WTC11 (cell line): ENCODE results near the gene ZNF366. TPM values are rescaled to one million over a fixed set of nuclear protein-coding genes. Genes with fewer than 3 reads are reported as not detected.

Source experiments
- ATAC-seq: fragments of 200-7000 bp; cut with Tn5 transposase; 2 replicates; pipeline ENCODE4 v1.10.0; 2021; ENCODE audit warnings: mild to moderate bottlenecking, moderate library complexity
- CTCF ChIA-PET: fragments of 300-600 bp; sonication (Branson Sonifier 250); formaldehyde crosslinking; loops from one replicate; lab custom pipeline; 2021; ENCODE audit warnings: antibody characterized with exemption; lab: Charles Lee
- POLR2A ChIA-PET: fragments of 350-600 bp; sonication (Branson Sonifier 250); formaldehyde crosslinking; loops from one replicate; lab custom pipeline; 2021; ENCODE audit warnings: antibody characterized with exemption; lab: Charles Lee
- DNase-seq: peaks from one replicate; pipeline ENCODE4 v3.0.0; 2021; ENCODE audit warnings: low spot score
- H3K27ac Mint-ChIP-seq: 2 replicates; pipeline ENCODE4 v1.8.0; 2021; ENCODE audit warnings: mixed read lengths
- H3K27me3 Mint-ChIP-seq: 2 replicates; pipeline ENCODE4 v1.8.0; 2021; ENCODE audit warnings: low read depth, mild to moderate bottlenecking, moderate library complexity, mixed read lengths
- H3K36me3 Mint-ChIP-seq: 2 replicates; pipeline ENCODE4 v1.8.0; 2021; ENCODE audit warnings: mixed read lengths
- H3K4me1 Mint-ChIP-seq: 2 replicates; pipeline ENCODE4 v1.8.0; 2022; ENCODE audit warnings: mixed read lengths
- H3K4me3 Mint-ChIP-seq: 2 replicates; pipeline ENCODE4 v1.8.0; 2021; ENCODE audit warnings: mild to moderate bottlenecking, moderate library complexity, mixed read lengths
- H3K9me3 Mint-ChIP-seq: 2 replicates; pipeline ENCODE4 v1.8.0; 2021; ENCODE audit warnings: mixed read lengths
- ARID4B ChIP-seq: sonication (generic); formaldehyde crosslinking; IDR thresholded peaks from 2 replicates; pipeline ENCODE4 v1.8.0; 2023; ENCODE audit warnings: missing genetic modification reagents, mild to moderate bottlenecking, borderline replicate concordance
- CBFB ChIP-seq: sonication (generic); formaldehyde crosslinking; IDR thresholded peaks from 2 replicates; pipeline ENCODE4 v1.8.1; 2022; ENCODE audit warnings: mild to moderate bottlenecking, low read depth, missing genetic modification reagents
- CREM ChIP-seq: sonication (generic); formaldehyde crosslinking; IDR thresholded peaks from 2 replicates; pipeline ENCODE4 v1.8.1; 2022; ENCODE audit warnings: mild to moderate bottlenecking, missing genetic modification reagents, moderate library complexity
- IRF2 ChIP-seq: sonication (generic); formaldehyde crosslinking; IDR thresholded peaks from 2 replicates; pipeline ENCODE4 v1.8.0; 2022; ENCODE audit warnings: low read depth, missing genetic modification reagents, borderline replicate concordance
- JAZF1 ChIP-seq: fragments of 250-450 bp; sonication (Bioruptor Pico); IDR thresholded peaks from 2 replicates; pipeline ENCODE4 v1.9.0; 2021; ENCODE audit warnings: moderate library complexity, mild to moderate bottlenecking, inconsistent platforms
- JUN ChIP-seq: sonication (generic); formaldehyde crosslinking; IDR thresholded peaks from 2 replicates; pipeline ENCODE4 v1.8.0; 2023; ENCODE audit warnings: mild to moderate bottlenecking, missing genetic modification reagents
- NFATC4 ChIP-seq: fragments of 250-450 bp; sonication (Bioruptor Pico); IDR thresholded peaks from 2 replicates; pipeline ENCODE4 v1.9.0; 2021; ENCODE audit warnings: mild to moderate bottlenecking
- RORB ChIP-seq: fragments of 250-450 bp; sonication (Bioruptor Pico); IDR thresholded peaks from 2 replicates; pipeline ENCODE4 v1.9.0; 2021; ENCODE audit warnings: mild to moderate bottlenecking
- SOX15 ChIP-seq: fragments of 250-450 bp; sonication (Bioruptor Pico); IDR thresholded peaks from 2 replicates; pipeline ENCODE4 v1.9.0; 2021; ENCODE audit warnings: mild to moderate bottlenecking
- ZBTB21 ChIP-seq: sonication (generic); formaldehyde crosslinking; IDR thresholded peaks from 2 replicates; pipeline ENCODE4 v1.8.1; 2023; ENCODE audit warnings: mild to moderate bottlenecking, missing genetic modification reagents, borderline replicate concordance
- ZNF138 ChIP-seq: sonication (generic); formaldehyde crosslinking; conservative IDR thresholded peaks from 2 replicates; pipeline ENCODE4 v1.8.1; 2022; ENCODE audit warnings: mild to moderate bottlenecking, moderate library complexity, missing genetic modification reagents
- total RNA-seq: library from RNA; stranded (reverse); gene quantifications from 3 replicates; pipeline ENCODE4 v1.2.3, GENCODE V29; 2021
- TF ChIP-seq, protein P1 (sequence below): sonication (generic); formaldehyde crosslinking; IDR thresholded peaks from 2 replicates; pipeline ENCODE4 v1.8.0; 2022; ENCODE audit warnings: mild to moderate bottlenecking, missing genetic modification reagents
- TF ChIP-seq, protein P2 (sequence below): sonication (generic); formaldehyde crosslinking; IDR thresholded peaks from 2 replicates; pipeline ENCODE4 v1.8.0; 2023; ENCODE audit warnings: mild to moderate bottlenecking, missing genetic modification reagents
- TF ChIP-seq, protein P3 (sequence below): sonication (generic); formaldehyde crosslinking; IDR thresholded peaks from 2 replicates; pipeline ENCODE4 v1.8.0; 2022; ENCODE audit warnings: mild to moderate bottlenecking, missing genetic modification reagents
- TF ChIP-seq, protein P4 (sequence below): sonication (generic); formaldehyde crosslinking; IDR thresholded peaks from 2 replicates; pipeline ENCODE4 v1.8.1; 2022; ENCODE audit warnings: low read depth, mild to moderate bottlenecking, moderate library complexity, missing genetic modification reagents, borderline replicate concordance
- TF ChIP-seq, protein P5 (sequence below): fragments of 250-450 bp; sonication (Bioruptor Pico); IDR thresholded peaks from 2 replicates; pipeline ENCODE4 v1.8.0; 2021; ENCODE audit warnings: mild to moderate bottlenecking

ZNF366 gene
- total RNA-seq, 1 experiment from 2014 or later: not detected

DNA sequence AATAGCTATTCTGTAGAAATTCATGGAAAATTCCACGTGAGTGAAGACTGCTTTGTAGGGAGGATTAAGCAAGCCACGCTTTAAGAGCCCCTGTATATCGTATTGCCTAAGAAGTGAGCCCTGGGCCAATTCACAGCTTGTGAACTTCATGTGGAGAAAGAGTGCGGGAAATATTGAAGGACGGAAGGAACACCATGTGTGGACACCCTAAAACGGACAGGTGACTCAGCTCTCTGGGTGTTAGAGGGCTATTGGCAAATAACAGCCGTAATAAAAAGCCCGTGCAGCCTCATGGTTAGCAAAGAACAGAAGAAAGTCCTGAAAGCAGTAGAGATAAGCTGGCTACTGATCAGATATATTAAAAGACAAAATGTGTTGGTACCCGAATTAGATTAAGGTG lies 26.4 kb downstream of the ZNF366 start:
- POLR2A ChIA-PET: no interaction called here
- ATAC-seq: no peak; the same call in 1 of the 2 replicates
- peaks cover 12% of the 10 kb centered on the region for H3K4me1 Mint-ChIP-seq

More for the DNA sequence above, 26.4 kb downstream of the ZNF366 start:
- H3K27ac Mint-ChIP-seq: no peak overlapping the region
- H3K27me3 Mint-ChIP-seq: no peaks in the 10 kb centered on the region; the same call in 1 of the 2 replicates
- no peak overlapping the region for H3K4me3 Mint-ChIP-seq
- no peak for TF ChIP-seq IRF2 (CRISPR knock-in tag)
- no peak for TF ChIP-seq JAZF1 (CRISPR knock-in tag)
- no peak for TF ChIP-seq ZBTB21 (CRISPR knock-in tag)
- TF ChIP-seq JUN (CRISPR knock-in tag): no peak
- TF ChIP-seq, protein P1, sequence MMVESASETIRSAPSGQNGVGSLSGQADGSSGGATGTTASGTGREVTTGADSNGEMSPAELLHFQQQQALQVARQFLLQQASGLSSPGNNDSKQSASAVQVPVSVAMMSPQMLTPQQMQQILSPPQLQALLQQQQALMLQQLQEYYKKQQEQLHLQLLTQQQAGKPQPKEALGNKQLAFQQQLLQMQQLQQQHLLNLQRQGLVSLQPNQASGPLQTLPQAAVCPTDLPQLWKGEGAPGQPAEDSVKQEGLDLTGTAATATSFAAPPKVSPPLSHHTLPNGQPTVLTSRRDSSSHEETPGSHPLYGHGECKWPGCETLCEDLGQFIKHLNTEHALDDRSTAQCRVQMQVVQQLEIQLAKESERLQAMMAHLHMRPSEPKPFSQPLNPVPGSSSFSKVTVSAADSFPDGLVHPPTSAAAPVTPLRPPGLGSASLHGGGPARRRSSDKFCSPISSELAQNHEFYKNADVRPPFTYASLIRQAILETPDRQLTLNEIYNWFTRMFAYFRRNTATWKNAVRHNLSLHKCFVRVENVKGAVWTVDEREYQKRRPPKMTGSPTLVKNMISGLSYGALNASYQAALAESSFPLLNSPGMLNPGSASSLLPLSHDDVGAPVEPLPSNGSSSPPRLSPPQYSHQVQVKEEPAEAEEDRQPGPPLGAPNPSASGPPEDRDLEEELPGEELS (CRISPR knock-in tag): no peak
- TF ChIP-seq NFATC4 (CRISPR knock-in tag): no peak
- TF ChIP-seq ZNF138 (CRISPR knock-in tag): no peak
- TF ChIP-seq ARID4B (CRISPR knock-in tag): no peak
- TF ChIP-seq CREM (CRISPR knock-in tag): no peak
- TF ChIP-seq SOX15: no peak
- TF ChIP-seq, protein P2, sequence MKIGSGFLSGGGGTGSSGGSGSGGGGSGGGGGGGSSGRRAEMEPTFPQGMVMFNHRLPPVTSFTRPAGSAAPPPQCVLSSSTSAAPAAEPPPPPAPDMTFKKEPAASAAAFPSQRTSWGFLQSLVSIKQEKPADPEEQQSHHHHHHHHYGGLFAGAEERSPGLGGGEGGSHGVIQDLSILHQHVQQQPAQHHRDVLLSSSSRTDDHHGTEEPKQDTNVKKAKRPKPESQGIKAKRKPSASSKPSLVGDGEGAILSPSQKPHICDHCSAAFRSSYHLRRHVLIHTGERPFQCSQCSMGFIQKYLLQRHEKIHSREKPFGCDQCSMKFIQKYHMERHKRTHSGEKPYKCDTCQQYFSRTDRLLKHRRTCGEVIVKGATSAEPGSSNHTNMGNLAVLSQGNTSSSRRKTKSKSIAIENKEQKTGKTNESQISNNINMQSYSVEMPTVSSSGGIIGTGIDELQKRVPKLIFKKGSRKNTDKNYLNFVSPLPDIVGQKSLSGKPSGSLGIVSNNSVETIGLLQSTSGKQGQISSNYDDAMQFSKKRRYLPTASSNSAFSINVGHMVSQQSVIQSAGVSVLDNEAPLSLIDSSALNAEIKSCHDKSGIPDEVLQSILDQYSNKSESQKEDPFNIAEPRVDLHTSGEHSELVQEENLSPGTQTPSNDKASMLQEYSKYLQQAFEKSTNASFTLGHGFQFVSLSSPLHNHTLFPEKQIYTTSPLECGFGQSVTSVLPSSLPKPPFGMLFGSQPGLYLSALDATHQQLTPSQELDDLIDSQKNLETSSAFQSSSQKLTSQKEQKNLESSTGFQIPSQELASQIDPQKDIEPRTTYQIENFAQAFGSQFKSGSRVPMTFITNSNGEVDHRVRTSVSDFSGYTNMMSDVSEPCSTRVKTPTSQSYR (CRISPR knock-in tag): no peak
- no peak for TF ChIP-seq RORB (CRISPR knock-in tag)
- TF ChIP-seq, protein P3, sequence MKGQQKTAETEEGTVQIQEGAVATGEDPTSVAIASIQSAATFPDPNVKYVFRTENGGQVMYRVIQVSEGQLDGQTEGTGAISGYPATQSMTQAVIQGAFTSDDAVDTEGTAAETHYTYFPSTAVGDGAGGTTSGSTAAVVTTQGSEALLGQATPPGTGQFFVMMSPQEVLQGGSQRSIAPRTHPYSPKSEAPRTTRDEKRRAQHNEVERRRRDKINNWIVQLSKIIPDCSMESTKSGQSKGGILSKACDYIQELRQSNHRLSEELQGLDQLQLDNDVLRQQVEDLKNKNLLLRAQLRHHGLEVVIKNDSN: no peak
- TF ChIP-seq, protein P4, sequence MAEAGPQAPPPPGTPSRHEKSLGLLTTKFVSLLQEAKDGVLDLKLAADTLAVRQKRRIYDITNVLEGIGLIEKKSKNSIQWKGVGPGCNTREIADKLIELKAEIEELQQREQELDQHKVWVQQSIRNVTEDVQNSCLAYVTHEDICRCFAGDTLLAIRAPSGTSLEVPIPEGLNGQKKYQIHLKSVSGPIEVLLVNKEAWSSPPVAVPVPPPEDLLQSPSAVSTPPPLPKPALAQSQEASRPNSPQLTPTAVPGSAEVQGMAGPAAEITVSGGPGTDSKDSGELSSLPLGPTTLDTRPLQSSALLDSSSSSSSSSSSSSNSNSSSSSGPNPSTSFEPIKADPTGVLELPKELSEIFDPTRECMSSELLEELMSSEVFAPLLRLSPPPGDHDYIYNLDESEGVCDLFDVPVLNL: no peak
- no peak for TF ChIP-seq CBFB (CRISPR knock-in tag)
- TF ChIP-seq, protein P5, sequence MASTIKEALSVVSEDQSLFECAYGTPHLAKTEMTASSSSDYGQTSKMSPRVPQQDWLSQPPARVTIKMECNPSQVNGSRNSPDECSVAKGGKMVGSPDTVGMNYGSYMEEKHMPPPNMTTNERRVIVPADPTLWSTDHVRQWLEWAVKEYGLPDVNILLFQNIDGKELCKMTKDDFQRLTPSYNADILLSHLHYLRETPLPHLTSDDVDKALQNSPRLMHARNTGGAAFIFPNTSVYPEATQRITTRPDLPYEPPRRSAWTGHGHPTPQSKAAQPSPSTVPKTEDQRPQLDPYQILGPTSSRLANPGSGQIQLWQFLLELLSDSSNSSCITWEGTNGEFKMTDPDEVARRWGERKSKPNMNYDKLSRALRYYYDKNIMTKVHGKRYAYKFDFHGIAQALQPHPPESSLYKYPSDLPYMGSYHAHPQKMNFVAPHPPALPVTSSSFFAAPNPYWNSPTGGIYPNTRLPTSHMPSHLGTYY (CRISPR knock-in tag): no peak
- peaks cover 5% of the 10 kb centered on the region for H3K9me3 Mint-ChIP-seq
- no peaks in the 10 kb centered on the region for H3K36me3 Mint-ChIP-seq
- no peak for DNase-seq
- CTCF ChIA-PET: no interaction called here
